HG02885 (cell line): ENCODE results near the gene ING5.
"Not testable (repeated sequence)": the region's sequence is repeated elsewhere in the genome, so short reads cannot be mapped to it uniquely, and the experiment has no call there.

Experiments used
- ATAC-seq: cut with Tn5 transposase; IDR thresholded peaks from one replicate; pipeline ENCODE4 v1.9.1; 2021; ENCODE audit warnings: mild to moderate bottlenecking; ENCODE audit not compliant: unreplicated experiment, poor library complexity

ING5 gene

DNA sequence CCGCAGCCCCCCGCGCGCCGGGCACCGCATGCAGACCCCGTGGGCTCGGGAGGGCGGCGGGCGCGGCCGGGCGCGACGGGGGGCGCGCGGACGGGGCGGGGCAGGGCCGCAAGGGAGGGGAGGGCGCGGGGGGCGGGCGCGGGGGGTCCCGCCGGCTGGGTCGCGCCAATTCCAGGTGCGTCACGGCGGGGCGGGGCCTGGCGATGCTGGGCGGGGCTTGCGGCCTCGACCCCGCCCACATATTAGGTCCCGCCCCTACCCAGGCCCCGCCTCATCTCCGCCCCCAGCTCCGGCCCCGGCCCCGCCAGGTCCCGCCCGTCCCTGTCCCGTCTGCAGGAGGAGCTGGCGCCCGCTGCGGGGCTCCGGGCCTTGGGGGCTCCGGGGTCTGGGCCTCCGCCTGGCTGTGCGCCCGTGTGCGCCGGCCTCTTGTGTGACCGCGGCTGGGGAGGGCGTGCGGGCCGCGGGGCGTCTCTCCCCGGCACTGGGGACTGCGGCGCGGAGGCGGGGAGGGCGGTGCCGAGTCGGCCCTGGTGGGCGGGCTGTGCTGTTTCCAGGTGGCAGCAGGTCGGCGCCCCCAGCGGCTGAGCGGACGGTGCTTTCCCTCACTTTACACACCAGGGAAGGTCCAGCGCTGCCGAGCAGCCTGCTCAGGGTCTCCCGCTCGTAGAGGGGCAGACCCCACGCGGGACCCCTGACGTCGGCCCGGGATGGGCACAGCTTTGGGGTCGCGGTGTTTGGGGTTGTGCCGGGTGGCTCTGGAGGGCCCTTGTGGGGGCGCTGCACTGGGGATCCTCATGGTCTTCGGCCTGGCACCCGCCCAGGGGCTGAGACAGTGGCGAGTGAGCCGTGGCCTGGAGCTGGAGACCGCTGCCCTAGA, 554 bp downstream of the ING5 start:
- peak; percentile 69 for ATAC-seq

DNA sequence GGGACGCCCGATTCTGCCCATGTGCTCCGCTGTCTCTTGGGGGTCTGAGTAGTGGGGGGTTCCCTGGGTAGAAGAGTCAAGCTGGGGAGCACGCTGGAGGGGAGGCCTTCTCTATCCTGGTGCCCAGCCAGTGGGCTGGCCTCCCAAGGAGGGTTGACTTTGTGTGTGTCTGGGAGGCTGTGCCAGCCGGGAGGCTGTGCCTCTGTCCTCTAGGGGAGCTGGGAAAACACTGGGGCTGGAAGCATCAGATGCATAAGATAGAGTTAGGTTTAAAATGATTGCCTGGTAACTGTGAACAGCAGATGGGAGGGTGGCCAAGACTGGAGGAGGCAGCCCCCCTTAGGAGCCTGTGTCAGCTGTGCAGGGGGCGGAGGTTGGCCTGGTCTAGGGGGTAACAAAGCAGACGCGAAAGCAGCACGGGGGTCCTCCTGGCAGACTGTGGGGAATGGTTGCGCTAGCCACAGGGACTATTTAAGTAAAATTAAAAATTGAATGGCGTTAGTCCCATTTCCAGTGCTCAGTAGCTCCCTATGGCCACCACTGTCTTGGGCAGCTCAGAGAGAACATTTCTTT, 1.3 kb downstream of the ING5 start:
- ATAC-seq, result no peak

GRCh38 chr2:241706537-241706936, 4.7 kb downstream of the ING5 start:
- no peak for ATAC-seq

GRCh38 chr2:241708879-241709278, 7.0 kb downstream of the ING5 start:
- no peak for ATAC-seq

DNA sequence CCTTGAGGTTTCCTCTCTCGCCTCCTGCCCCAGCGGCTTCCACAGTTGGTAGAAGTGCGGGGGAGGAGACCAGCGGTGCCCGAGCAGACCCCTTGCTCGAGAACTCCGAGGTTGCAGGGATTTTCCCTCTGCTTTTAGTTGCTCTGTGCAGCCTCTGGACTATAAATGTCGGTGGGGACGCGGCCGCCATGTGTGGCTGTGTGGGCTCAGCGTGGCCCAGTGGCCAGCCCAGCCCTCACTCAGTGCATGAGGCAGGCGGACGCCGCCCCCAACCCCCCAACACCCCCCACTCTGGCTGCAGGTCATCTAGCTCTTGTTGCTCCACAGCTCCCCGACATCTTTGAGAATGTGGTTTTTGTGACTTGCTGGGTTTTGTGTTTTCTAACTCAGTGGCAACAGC, 17.3 kb downstream of the ING5 start:
- no peak for ATAC-seq

DNA sequence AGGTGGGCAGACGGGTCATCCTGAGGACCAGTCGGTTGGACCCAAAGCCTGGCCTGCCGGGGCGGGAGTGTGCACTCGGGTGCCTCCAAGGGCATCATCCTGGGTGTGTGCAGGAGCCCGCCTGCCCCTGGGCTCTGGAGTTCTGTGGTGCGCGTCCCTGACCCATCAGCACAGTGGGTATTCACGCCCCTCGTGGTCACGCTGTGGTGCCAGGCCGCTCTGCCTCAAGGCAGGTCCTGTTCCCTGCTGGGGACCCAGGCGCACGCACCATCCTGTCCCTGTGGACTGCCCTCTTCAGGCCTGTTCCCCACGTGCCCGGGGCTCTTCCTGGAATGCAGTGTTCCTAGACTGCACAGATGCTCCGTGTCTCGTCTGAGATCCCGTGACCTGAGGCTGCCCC, 18.3 kb downstream of the ING5 start:
- ATAC-seq, result no peak

- no peak for ATAC-seq
These were observed 18.7 kb downstream of the ING5 start for GRCh38 chr2:241720560-241720959.

DNA sequence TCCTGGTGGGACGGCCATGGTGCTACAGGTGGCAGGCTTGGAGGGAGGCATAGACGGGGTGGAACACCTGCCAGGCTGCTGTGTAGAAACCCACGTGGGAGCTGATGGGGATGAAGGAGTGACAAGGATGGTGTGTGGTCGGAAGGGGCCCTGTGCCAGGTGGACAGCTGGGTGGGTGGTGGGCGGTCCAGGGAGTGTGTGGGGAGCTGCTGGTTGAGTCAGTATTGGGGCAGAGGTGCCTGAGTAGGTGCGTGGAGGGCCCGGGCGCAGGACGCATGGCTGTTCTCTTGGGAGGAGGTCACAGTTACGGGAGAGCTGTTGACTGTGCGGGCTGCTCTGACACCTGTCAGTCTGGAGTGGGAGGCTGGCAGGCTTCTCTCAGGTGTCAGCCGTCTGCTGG, 20.0 kb downstream of the ING5 start:
- no peak for ATAC-seq

DNA sequence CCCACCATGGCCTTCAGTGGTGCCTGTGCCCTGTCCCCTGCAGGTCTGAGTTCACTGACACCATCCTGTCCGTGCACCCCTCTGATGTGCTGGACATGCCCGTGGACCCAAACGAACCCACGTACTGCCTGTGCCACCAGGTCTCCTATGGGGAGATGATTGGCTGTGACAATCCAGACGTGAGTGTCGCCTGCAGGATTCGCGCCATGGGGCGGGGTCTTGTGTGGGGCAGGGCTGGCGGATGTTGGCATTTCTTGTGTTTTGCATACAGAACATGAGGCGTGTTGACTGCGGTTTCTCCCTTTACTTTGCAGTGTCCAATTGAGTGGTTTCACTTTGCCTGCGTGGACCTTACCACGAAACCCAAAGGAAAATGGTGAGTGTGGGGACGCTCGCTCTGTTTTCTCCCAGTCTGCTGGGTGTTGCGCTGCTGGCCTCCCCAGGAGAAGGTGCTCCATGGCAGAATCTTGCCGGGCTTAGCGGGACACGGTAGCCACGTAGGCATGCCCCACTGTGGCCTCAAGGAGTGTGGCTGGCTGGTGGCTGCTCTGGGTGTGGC, 21.1 kb downstream of the ING5 start:
- no peak for ATAC-seq

DNA sequence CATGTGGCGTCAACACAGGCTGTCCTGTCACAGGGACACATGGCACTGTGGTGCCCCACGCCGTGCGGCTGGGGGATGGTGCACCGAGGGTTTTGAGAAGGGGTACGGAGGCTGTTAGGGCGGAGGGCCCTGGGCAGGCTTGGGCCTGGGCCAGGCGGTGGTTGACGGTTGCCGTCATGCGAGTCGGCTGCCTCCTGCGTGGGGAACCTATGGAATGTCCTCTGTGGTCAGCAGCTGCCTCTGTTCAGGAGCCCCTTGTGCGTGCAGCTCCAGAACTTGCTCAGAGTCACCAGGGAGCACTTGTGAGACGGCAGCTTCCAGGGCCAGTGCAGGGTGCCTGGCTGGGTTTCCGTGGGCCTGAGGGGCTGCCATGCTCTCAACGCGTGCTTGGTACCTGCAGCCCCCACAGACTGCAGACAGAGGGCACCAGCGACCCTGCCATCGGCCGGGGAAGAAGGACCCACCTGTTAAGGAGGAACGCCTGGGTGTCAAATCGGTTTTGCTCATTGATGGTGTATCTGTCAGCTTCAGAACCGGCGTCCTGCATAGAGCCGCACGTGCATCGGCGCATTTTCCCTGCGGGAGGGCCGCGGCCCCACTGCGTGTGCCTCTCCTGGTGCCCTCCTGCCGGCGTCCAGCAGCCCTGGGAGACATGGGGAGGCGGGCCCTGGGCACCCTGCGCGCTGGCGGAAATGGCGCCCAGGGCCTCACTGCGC, 22.6 kb downstream of the ING5 start:
- ATAC-seq, result no peak

DNA sequence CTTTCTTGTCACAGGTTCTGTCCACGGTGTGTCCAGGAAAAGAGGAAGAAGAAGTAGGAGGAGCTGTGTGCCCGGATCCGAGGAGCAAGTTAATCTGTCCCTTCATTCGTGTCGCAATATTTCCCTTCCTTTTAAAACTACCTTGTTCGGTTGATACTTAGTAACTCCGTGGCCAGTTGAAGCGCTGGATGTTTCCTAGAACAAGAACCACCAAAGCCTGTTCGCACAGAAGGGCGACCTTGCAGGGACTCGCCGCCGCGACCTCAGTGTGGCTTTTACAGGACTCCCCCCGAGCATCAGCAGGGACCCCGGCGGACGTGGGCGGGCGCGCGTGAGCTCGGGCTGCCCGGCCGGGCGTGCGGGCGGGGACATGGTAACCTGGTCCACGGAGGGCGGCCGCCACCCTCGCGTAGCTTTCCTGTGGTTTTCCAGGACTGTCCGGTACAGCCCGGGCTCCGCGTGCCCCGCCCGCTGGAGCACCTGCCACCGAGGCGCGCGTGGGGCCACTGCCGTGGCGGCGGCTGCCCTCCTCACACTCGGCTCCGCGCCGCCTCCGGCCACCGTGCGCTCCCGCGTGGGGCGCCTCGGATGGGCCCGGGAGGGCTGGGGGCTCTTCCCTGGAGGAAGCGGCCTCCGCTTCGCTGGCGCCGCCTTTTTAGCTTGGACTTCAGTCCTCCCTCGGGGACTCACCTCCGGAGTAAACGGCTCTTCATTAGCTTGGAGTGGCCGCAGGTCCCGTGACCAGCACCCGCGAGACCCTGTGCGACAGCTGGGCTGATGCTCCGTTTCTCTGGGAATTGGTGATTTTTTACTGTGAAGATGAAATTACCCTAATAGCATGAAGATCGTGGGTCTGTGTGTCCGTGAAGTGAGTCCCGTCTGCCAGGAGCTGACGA, 23.4 kb downstream of the ING5 start:
- ATAC-seq, result no peak

- no peak for ATAC-seq
These were observed 24.6 kb downstream of the ING5 start for GRCh38 chr2:241726459-241726858.

- ATAC-seq, result no peak
These were observed 26.2 kb downstream of the ING5 start for GRCh38 chr2:241728000-241728399.

DNA sequence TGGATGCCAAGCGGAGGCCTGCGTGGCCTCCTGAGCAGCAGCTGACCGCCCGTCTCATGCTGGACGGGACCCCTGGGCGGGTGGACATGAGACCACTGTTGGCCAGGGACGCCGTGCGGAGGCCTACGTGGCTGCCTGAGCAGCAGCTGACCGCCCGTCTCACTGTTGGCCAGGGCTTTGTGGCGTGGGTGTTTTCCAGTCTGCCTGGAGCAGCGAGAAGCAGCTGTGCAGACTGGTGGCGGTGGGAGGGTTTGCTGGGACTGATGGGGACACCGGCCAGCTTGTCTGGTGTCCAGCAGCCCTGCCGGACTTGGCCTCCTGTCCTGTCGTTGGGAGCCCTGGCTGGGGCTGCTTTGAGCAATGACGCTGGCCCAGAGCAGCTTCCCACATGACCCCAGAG, 26.8 kb downstream of the ING5 start:
- ATAC-seq, result no peak

DNA sequence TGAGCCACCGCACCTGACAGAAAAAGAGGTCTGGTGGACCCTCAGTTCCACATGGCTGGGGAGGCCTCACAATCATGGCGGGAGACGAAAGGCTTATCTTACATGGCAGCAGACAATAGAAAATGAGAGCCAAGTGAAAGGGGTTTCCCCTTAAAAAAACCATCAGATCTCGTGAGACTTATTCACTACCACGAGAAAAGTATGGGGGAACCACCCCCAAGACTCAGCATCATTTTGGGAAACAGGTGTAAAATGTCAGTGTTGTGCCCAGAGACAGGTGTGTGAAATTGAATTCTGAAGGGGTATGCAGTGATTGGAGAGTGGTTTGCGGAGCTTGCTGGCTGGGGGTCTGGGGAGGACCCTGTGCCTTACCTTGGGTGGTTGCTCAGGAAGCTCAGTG, 28.0 kb downstream of the ING5 start:
- no peak for ATAC-seq

DNA sequence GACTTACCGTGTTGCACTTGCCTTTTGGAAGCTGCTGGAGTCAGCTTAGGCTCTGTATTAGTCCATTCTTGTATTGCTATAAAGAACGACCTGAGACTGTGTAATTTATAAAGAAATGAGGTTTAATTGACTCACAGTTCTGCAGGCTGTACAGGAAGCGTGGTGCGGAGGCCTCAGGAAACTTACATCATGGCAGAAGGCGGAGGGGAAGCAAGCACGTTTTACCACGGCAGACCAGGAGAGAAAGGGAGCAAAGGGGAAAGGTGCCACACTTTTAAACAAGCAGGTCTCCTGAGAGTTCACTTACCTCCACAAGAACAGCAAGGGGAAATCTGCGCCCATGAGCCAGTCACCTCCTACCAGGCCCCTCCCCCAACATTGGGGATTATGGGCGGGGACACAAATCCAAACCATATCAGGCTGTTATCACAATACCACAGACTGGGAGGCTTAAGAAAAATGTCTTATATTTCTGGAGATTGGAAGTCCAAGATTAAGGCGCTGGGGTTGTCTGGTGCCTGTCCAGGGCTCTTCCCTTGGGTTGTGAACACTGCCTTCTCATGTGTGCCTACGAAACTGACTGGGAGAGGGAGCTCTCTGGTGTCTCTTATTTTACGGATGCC, 28.9 kb downstream of the ING5 start:
- no peak for ATAC-seq

- not testable (repeated sequence) for ATAC-seq
These were observed 30.8 kb downstream of the ING5 start for GRCh38 chr2:241732513-241733186.

GRCh38 chr2:241733391-241734207, 31.8 kb downstream of the ING5 start:
- no peak for ATAC-seq

DNA sequence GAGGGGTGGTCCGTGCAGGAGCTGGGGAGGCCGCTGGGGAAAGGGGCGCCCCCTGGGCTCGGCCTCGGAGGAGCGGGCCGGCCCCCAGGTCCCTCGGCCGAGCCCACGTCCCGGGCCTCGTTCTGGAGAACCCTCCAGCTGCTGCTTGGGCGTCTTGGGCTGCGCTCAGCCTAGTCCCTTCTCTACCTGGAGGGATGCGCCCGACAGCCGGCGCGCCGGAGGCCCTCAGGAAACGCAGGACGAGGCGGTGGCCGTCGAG, 32.3 kb downstream of the ING5 start:
- no peak for ATAC-seq
